ENCODE results near the gene FHIP1B.

GRCh38 chr11:6263662-6264061 lies 29.2 kb upstream of the FHIP1B start:
- TF ChIP-seq CTCF (IDR thresholded peaks at IDR 0.05 in 8 of 11, conservative IDR thresholded peaks at IDR 0.05 in 3 of 11), result no peak
- no peak for TF ChIP-seq POLR2A (IDR thresholded peaks at IDR 0.05)

All from spleen (tissue), 7 donors.